CD1c-positive myeloid dendritic cell (primary cell): Measurements from ENCODE around the gene ADGRD1.

ENCODE experiments used
- DNase-seq: peaks from one replicate; pipeline ENCODE4 v3.0.0-alpha.2; 2016; ENCODE audit errors: extremely low spot score

ADGRD1 gene

GRCh38 chr12:131159660-131160059 lies 206.0 kb downstream of the ADGRD1 start:
- DNase-seq: no peak

DNA sequence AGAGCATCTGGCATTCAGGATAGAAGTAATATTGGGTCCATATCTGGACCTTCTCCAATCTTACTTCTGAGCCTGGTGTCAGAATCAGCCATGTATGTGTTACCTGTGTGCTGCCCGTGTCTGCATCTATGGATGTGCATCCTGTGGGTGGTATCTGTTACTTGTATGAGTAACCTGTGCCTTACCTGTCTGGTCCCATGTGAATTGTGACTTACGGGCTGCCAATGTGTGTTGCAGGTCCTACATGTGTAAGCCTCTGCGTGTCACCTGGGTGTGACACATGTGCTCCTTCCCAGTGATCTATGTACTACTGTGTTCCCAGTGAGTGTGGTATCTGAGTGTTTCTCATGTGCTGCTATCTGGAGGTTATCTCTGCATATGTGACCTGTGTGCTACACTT lies 208.4 kb downstream of the ADGRD1 start:
- DNase-seq: no peak

DNA sequence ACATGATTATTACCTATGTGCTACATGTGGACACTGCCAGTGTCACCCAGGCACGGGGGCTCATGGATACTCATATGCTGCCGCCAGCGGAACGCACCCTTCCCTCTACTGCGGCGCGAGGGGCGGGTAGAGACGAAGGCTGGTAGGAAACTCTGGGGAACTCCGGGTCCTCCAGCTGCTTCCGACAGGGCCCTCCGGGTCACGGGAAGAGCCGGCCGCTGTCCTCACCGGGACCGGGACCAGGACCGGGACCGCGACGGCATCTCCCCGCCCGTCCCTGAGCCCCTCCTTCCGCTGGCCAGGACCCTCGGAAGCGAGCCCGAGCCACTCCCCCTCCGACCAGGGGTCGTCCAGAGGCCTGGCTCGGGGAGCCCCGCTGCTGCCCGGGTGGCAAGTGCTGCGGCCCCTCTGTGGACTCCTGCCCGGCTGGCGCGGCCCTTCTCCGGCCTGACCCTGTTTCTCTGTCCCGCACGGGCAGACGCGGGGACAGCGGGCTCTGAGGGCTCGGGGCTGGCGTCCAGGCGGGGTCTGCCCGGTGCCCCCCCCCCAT lies 209.6 kb downstream of the ADGRD1 start:
- DNase-seq: no peak

- no peak for DNase-seq
These were observed 210.6 kb downstream of the ADGRD1 start for GRCh38 chr12:131164096-131164872.

GRCh38 chr12:131166717-131167116 lies 213.0 kb downstream of the ADGRD1 start:
- no peak for DNase-seq

GRCh38 chr12:131167334-131167733 lies 213.6 kb downstream of the ADGRD1 start:
- DNase-seq: no peak

DNA sequence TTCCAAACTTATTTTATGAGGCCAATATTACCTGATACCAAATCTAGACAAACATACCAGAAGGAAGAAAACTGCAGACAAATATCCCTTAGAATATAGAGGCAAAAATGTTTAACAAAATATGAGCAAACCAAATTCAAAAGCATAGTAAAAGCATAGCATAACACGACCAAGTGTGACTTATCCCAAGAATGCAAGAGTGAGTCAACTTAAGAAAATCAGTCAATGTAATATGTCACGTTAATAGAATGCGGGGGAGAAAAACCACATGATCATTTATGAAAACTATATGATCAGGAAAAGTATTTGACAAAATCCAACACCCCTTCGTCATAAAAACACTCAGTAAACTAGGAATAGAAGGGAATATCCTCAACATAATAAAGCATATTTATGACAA lies 217.3 kb downstream of the ADGRD1 start:
- no peak for DNase-seq

DNA sequence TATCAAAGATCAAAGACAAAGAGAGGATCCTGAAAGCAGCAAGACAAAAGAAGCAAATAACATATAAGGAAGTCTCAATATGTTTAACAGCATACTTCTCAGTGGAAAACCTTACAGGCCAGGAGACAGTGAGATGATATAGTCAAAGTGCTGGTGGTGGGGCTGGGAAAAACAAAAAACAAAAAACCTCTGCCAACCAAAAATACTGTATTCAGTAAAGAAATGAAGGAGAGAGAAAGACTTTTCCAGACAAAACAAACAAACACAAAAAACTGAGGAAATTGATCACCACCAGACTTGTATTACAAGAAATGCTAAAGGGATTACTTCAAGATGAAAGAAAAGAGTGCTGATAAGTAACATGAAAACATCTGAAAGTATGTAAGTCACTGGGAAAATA lies 221.2 kb downstream of the ADGRD1 start:
- DNase-seq: no peak

- no peak for DNase-seq
These were observed 222.6 kb downstream of the ADGRD1 start for GRCh38 chr12:131176266-131176665.

- no peak for DNase-seq
These were observed 223.2 kb downstream of the ADGRD1 start for GRCh38 chr12:131176926-131177325.

DNA sequence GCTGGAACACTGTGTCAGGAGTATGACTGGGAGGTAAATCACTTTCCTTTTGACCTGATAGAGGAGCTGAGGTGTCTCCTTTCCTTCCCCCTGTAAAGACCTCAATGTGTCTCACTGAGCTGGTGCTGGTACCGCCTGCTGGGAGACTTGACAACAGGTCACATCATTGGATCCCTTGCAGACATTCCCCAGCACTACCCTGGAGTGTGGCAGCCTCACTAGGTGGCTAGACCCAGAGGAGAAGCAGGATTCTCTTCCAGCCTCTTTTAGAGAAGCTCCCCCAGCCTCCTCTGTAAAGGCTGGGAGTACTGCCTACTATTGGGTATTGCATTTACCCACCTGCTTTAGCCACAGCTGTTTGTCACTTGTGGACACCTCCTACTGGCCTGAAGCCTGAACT lies 223.9 kb downstream of the ADGRD1 start:
- DNase-seq: no peak

- DNase-seq: no peak
These were observed 233.9 kb downstream of the ADGRD1 start for GRCh38 chr12:131187602-131188001.

- DNase-seq: no peak
These were observed 234.7 kb downstream of the ADGRD1 start for GRCh38 chr12:131188131-131189050.

GRCh38 chr12:131189781-131190180 lies 236.1 kb downstream of the ADGRD1 start:
- DNase-seq: no peak

GRCh38 chr12:131190965-131191364 lies 237.3 kb downstream of the ADGRD1 start:
- no peak for DNase-seq
